H1 (cell line): Measurements from ENCODE around the gene TLE5. TPM values are rescaled to one million over a fixed set of nuclear protein-coding genes. Genes with fewer than 3 reads are reported as not detected.

ENCODE experiments used
- CTCF ChIA-PET: fragments of 300-600 bp; sonication (Branson Sonifier 250); formaldehyde crosslinking; loops from one replicate; lab custom pipeline; 2021; ENCODE audit not compliant: partially characterized antibody; lab: Charles Lee
- POLR2A ChIA-PET: fragments of 300-600 bp; sonication (Branson Sonifier 250); formaldehyde crosslinking; loops from one replicate; lab custom pipeline; 2021; ENCODE audit warnings: inconsistent platforms; ENCODE audit not compliant: partially characterized antibody; lab: Charles Lee
- DNase-seq, 2 experiments: peaks; one replicate each; pipeline versions ENCODE4 v3.0.0 to v3.0.0-alpha.2; 2010 to 2022; ENCODE audit warnings: low spot score in 2 of 2, low read depth in 1 of 2, mixed read lengths in 1 of 2
- FAIRE-seq: peaks from 2 replicates; lab custom pipeline; 2011; peaks lifted over from hg19 to GRCh38; lab: Jason Lieb, UNC
- H2AFZ ChIP-seq: 2 replicates; pipeline ENCODE4 v1.8.1; 2012; ENCODE audit warnings: low read length, inconsistent platforms
- H2AK5ac ChIP-seq: 2 replicates; pipeline ENCODE4 v1.6.1; 2013; ENCODE audit warnings: low read depth, low read length
- H2BK120ac ChIP-seq: replicated peaks from 2 replicates; pipeline ENCODE3; 2013; ENCODE audit warnings: low read depth, low read length, inconsistent platforms
- H2BK12ac ChIP-seq: 2 replicates; pipeline ENCODE4 v1.6.1; 2013; ENCODE audit warnings: low read depth, low read length
- H2BK15ac ChIP-seq: 2 replicates; pipeline ENCODE4 v1.6.1; 2013; ENCODE audit warnings: low read length
- H2BK20ac ChIP-seq: 2 replicates; pipeline ENCODE4 v1.6.1; 2013; ENCODE audit warnings: low read length
- H2BK5ac ChIP-seq: 2 replicates; pipeline ENCODE4 v1.6.1; 2013; ENCODE audit warnings: low read depth, low read length
- H3K14ac ChIP-seq: 2 replicates; pipeline ENCODE4 v1.6.1; 2013; ENCODE audit warnings: inconsistent platforms; ENCODE audit not compliant: insufficient read length
- H3K18ac ChIP-seq: 2 replicates; pipeline ENCODE4 v1.6.1; 2013; ENCODE audit warnings: low read length; ENCODE audit errors: extremely low read depth
- H3K23ac ChIP-seq: 2 replicates; pipeline ENCODE4 v1.6.1; 2013; ENCODE audit warnings: inconsistent platforms; ENCODE audit not compliant: insufficient read length
- H3K23me2 ChIP-seq: 2 replicates; pipeline ENCODE4 v1.6.1; 2013; ENCODE audit warnings: low read depth, low read length
- H3K27ac ChIP-seq: 2 replicates; pipeline ENCODE4 v1.6.1; 2011; ENCODE audit warnings: low read depth, low read length, inconsistent platforms
- H3K27me3 ChIP-seq, 4 experiments: replicated peaks in 1 of 4; 1 replicate in 1 of 4; 2 replicates in 3 of 4; pipeline versions ENCODE4 v1.6.1 to v1.8.1; 2011 to 2013; ENCODE audit warnings: low read length in 3 of 4, mild to moderate bottlenecking in 3 of 4, inconsistent platforms in 2 of 4, mixed read lengths in 2 of 4, moderate library complexity in 1 of 4; ENCODE audit not compliant: control insufficient read depth in 3 of 4, insufficient read depth in 3 of 4; ENCODE audit errors: extremely low read depth in 1 of 4
- H3K36me3 ChIP-seq, 4 experiments: 2 replicates each; pipeline versions ENCODE4 v1.6.1 to v1.8.1; 2011 to 2013; ENCODE audit warnings: mild to moderate bottlenecking in 4 of 4, low read length in 3 of 4, moderate library complexity in 2 of 4, control low read depth in 1 of 4, inconsistent platforms in 1 of 4; ENCODE audit not compliant: insufficient read depth in 4 of 4, control insufficient read depth in 2 of 4
- H3K4ac ChIP-seq: replicated peaks from 2 replicates; pipeline ENCODE3; 2013; ENCODE audit warnings: low read length, low read depth, mixed read lengths, inconsistent platforms; ENCODE audit not compliant: insufficient read length
- H3K4me1 ChIP-seq, 4 experiments: replicated peaks in 1 of 4; 1 replicate in 1 of 4; 2 replicates in 3 of 4; pipeline versions ENCODE4 v1.6.1 to v1.8.1; 2011 to 2013; ENCODE audit warnings: low read length in 3 of 4, inconsistent platforms in 2 of 4, mixed read lengths in 1 of 4; ENCODE audit not compliant: insufficient read depth in 4 of 4, control insufficient read depth in 3 of 4
- H3K4me2 ChIP-seq, 2 experiments: 2 replicates each; pipeline versions ENCODE4 v1.6.1 to v1.8.1; 2011 to 2013; ENCODE audit warnings: low read depth in 2 of 2, low read length in 2 of 2, control low read depth in 1 of 2, inconsistent platforms in 1 of 2, mild to moderate bottlenecking in 1 of 2; ENCODE audit not compliant: insufficient read depth in 1 of 2
- H3K4me3 ChIP-seq, 4 experiments: fragments of 200-600, 300-600 bp in 1 of 4; sonication (generic), shearing (Covaris generic), sonication (Bioruptor Twin) in 1 of 4; 2 replicates each; pipeline versions ENCODE4 v1.5.1 to v1.8.1; 2011 to 2016; ENCODE audit warnings: low read length in 4 of 4, low read depth in 3 of 4, control low read depth in 2 of 4, inconsistent platforms in 2 of 4, mild to moderate bottlenecking in 2 of 4, mixed read lengths in 1 of 4, moderate library complexity in 1 of 4; ENCODE audit not compliant: insufficient read depth in 2 of 4; ENCODE audit errors: extremely low read depth in 1 of 4
- H3K56ac ChIP-seq: replicated peaks from 2 replicates; pipeline ENCODE3; 2013; ENCODE audit warnings: low read depth, mild to moderate bottlenecking, mixed read lengths, low read length, inconsistent platforms; ENCODE audit not compliant: insufficient read length
- H3K79me1 ChIP-seq: 2 replicates; pipeline ENCODE4 v1.6.1; 2013; ENCODE audit warnings: low read depth, low read length, control low read depth
- H3K79me2 ChIP-seq, 2 experiments: 2 replicates each; pipeline versions ENCODE4 v1.6.1 to v1.8.1; 2012 to 2013; ENCODE audit warnings: low read length in 2 of 2, mild to moderate bottlenecking in 2 of 2, inconsistent platforms in 1 of 2; ENCODE audit not compliant: insufficient read depth in 2 of 2, control insufficient read depth in 1 of 2
- H3K9ac ChIP-seq, 4 experiments: replicated peaks in 1 of 4; 1 replicate in 1 of 4; 2 replicates in 3 of 4; pipeline versions ENCODE4 v1.6.1 to v1.8.1; 2011 to 2013; ENCODE audit warnings: low read depth in 3 of 4, low read length in 3 of 4, control low read depth in 2 of 4, mild to moderate bottlenecking in 2 of 4, moderate library complexity in 2 of 4, inconsistent platforms in 1 of 4; ENCODE audit errors: extremely low read depth in 1 of 4
- H3K9me3 ChIP-seq, 2 experiments: 2 replicates each; pipeline versions ENCODE4 v1.6.1 to v1.8.1; 2012 to 2013; ENCODE audit warnings: mild to moderate bottlenecking in 2 of 2, moderate library complexity in 2 of 2, control low read depth in 1 of 2, inconsistent platforms in 1 of 2, low read depth in 1 of 2, low read length in 1 of 2, mixed read lengths in 1 of 2; ENCODE audit not compliant: insufficient read depth in 2 of 2
- H4K20me1 ChIP-seq, 2 experiments: replicated peaks in 1 of 2; 2 replicates each; pipeline versions ENCODE3 to v1.8.1; 2011 to 2013; ENCODE audit warnings: inconsistent platforms in 2 of 2, low read length in 2 of 2, mild to moderate bottlenecking in 1 of 2; ENCODE audit not compliant: insufficient read depth in 2 of 2, control insufficient read depth in 1 of 2
- H4K5ac ChIP-seq: 2 replicates; pipeline ENCODE4 v1.6.1; 2013; ENCODE audit warnings: low read length, low read depth, mixed read lengths, inconsistent platforms; ENCODE audit not compliant: insufficient read length
- H4K8ac ChIP-seq: 2 replicates; pipeline ENCODE4 v1.8.0; 2013; ENCODE audit warnings: mild to moderate bottlenecking, moderate library complexity, low read length, inconsistent platforms; ENCODE audit not compliant: insufficient read depth; ENCODE audit errors: extremely low read depth
- H4K91ac ChIP-seq: replicated peaks from 2 replicates; pipeline ENCODE3; 2013; ENCODE audit warnings: low read length, mixed read lengths, inconsistent platforms; ENCODE audit not compliant: insufficient read length
- BACH1 ChIP-seq: IDR thresholded peaks from 2 replicates; pipeline ENCODE4 v1.6.1; 2012; ENCODE audit warnings: low read length, improper control_type of control experiment
- CTBP2 ChIP-seq: IDR thresholded peaks from 2 replicates; pipeline ENCODE4 v1.7.0; 2011; ENCODE audit warnings: borderline replicate concordance, mild to moderate bottlenecking, moderate library complexity, mixed read lengths, low read length; ENCODE audit not compliant: insufficient read depth, insufficient read length
- EGR1 ChIP-seq: IDR thresholded peaks from 2 replicates; pipeline ENCODE4 v1.6.1; 2011; ENCODE audit warnings: low read depth, low read length, borderline replicate concordance
- EP300 ChIP-seq, 2 experiments: IDR thresholded peaks; 1 replicate in 1 of 2; 2 replicates in 1 of 2; pipeline ENCODE4 v1.6.1; 2011 to 2012; ENCODE audit warnings: low read depth in 2 of 2, low read length in 2 of 2, mild to moderate bottlenecking in 2 of 2, borderline replicate concordance in 1 of 2, inconsistent platforms in 1 of 2, moderate library complexity in 1 of 2
- GABPA ChIP-seq: IDR thresholded peaks from 2 replicates; pipeline ENCODE4 v1.6.1; 2011; ENCODE audit warnings: mild to moderate bottlenecking, low read length, moderate library complexity, borderline replicate concordance; ENCODE audit not compliant: insufficient read depth
- KDM4A ChIP-seq: IDR thresholded peaks from one replicate; pipeline ENCODE4 v1.7.1; 2012; ENCODE audit warnings: low read depth, mild to moderate bottlenecking, moderate library complexity, low read length, inconsistent platforms; ENCODE audit not compliant: severe bottlenecking
- MAX ChIP-seq: IDR thresholded peaks from 2 replicates; pipeline ENCODE4 v1.6.1; 2012; ENCODE audit warnings: inconsistent platforms
- SIN3A ChIP-seq, 2 experiments: IDR thresholded peaks in 1 of 2; conservative IDR thresholded peaks in 1 of 2; 2 replicates each; pipeline ENCODE4 v1.6.1; 2011 to 2012; ENCODE audit warnings: low read length in 2 of 2, improper control_type of control experiment in 1 of 2, low read depth in 1 of 2, mild to moderate bottlenecking in 1 of 2
- WGBS, 2 experiments: shearing (Covaris generic) in 1 of 2; methylation state at CpG; one replicate each; pipeline versions ENCODE4 v1.1.6 to v1.1.7; 2013 to 2015; ENCODE audit warnings: low lambda C conversion rate in 2 of 2, mixed read lengths in 2 of 2, inconsistent platforms in 1 of 2, low coverage in 1 of 2, missing lambda C conversion rate in 1 of 2; ENCODE audit not compliant: insufficient replicate concordance in 2 of 2, insufficient coverage in 1 of 2, insufficient read length in 1 of 2; ENCODE audit errors: extremely low coverage in 1 of 2, missing lambda C conversion rate in 1 of 2; 5-methylcytosine and 5-hydroxymethylcytosine counted together
- polyA plus RNA-seq, 7 experiments: library from polyadenylated mRNA; depleted of rRNA in 3 of 7; stranded (reverse) in 5 of 7; unstranded in 2 of 7; fragments of >200 nt in 5 of 7; fragments of 200-250 nt in 2 of 7; gene quantifications; 1 replicate in 5 of 7; 2 replicates in 1 of 7; 4 replicates in 1 of 7; pipeline versions ENCODE4 v1.2.1 to v1.2.3, GENCODE V29; 2011 to 2013; ENCODE audit warnings: missing spikeins in 2 of 7, mixed read lengths in 2 of 7
- total RNA-seq: library from RNA; stranded (reverse); fragmentation: NEBNext Ultra II Directional; extraction: Animal tissue kit (Norgen Biotek cat#: 25700); gene quantifications from 2 replicates; pipeline ENCODE4 v1.2.1, GENCODE V29; 2021

Gene TLE5
- total and polyA plus RNA-seq, 2 of the 8 experiments (the other 6 are each of a cell fraction or from before 2014, with no cell fraction given) = 187 to 285 TPM

DNA sequence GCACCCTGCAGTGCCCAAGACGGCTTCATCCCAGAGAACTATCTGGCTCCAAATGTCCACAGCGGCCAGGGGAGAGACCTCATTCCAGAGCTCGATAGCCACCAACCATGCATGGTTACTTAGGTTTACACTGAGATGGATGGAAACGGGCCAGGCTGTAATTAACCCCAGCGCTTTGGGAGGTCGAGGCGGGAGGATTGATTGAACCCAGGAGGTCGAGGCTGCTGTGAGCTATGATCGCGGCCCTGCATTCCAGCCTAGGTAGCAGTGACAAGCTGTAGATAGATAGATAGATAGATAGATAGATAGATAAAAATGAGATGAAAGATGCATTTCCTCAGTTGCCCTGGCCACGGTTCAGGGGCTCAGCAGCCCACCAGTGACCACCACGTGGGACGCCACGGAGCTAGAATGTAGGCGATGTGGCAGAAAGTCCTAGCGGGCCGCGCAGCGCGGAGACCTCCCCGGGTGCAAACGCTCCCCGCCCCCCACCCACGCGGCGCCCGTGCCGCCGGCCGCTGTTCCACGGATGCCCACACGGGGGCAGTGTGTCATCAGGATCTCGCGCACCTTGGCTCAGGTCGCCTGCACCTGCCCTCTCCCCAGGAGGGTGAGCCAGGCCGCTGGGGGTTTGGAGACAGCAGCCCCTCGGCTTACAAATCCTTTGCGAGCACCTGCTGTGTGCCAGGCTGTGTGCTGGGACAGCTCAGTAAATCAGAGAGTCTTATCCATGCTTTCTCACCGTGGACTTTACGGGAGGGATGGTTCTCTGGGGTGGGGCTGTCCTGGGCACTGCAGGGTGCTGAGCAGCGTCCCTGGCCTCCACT is 13.5 kb upstream of the TLE5 start:
- Histone ChIP-seq H4K91ac (no peak overlapping the region), H4K20me1 (no peaks in the 10 kb centered on the region), H3K4ac (no peak overlapping the region), H3K23me2 (no peaks in the 10 kb centered on the region), H2BK20ac (no peak overlapping the region), H2BK15ac (peak overlapping the region; percentile 65; the same call in 1 of the 2 replicates), H3K27ac (no peak overlapping the region), H3K4me3 (peak overlapping the region in 3 of 4 experiments; percentile 15 to 48 (median 18); a peak in 4 of 8 replicates), H2AK5ac (no peak overlapping the region), H2BK12ac (0 out of 2 replicates have a peak overlapping the region, but pooled peaks have one; percentile 18), H3K18ac (no peak overlapping the region; the same call in 1 of the 2 replicates), H4K5ac (no peak overlapping the region), H3K36me3 (no peaks in the 10 kb centered on the region), H3K23ac (no peak overlapping the region), H3K9ac (no peak overlapping the region), H3K9me3 (no peaks in the 10 kb centered on the region), H3K27me3 (peaks cover 0 to 4% (median 1%) of the 10 kb centered on the region in 4 experiments; a peak in 1 of 7 replicates), H2AFZ (no peak overlapping the region), H4K8ac (peak overlapping the region; percentile 91), H3K4me1 (peaks cover 0 to 4% (median 0%) of the 10 kb centered on the region in 4 experiments; a peak in 1 of 7 replicates), H2BK120ac (no peak overlapping the region), H3K56ac (no peak overlapping the region), H3K79me1 (no peaks in the 10 kb centered on the region), H2BK5ac (no peak overlapping the region), H3K79me2 (no peaks in the 10 kb centered on the region), H3K14ac (no peak overlapping the region), H3K4me2 (peak overlapping the region; percentile 3 to 61; a peak in 3 of 4 replicates)
- no peak for FAIRE-seq
- ChIA-PET CTCF (interaction anchor here (0.6 to 18.9 kb wide), 46 partner anchors 8 to 746 kb away, joined by 3 to 339 read pairs (median 5); partner anchors contain the start of gene GNA11), POLR2A (interaction anchor here (0.6 to 2.5 kb wide), 9 partner anchors 9 to 186 kb away, joined by 3 to 9 read pairs (median 3); partner anchors contain the start of gene TLE6)
- WGBS, 2 experiments = 24% methylated on average over 41 of the region's 41 CpGs; no CpG with 5 or more reads in 1 of the 2 experiments
- DNase-seq = peak in 1 of 2 experiments; percentile 91
- TF ChIP-seq BACH1 (peak; percentile 70), CTBP2 (no peak), EGR1 (peak; percentile 91), GABPA (peak; percentile 58; the same call in 1 of the 2 replicates), SIN3A (conservative IDR thresholded peaks at IDR 0.05 in 1 of 2, IDR thresholded peaks at IDR 0.05 in 1 of 2; ENCODE audit: low read depth in 1 of 2, low read length in 2 of 2) (peak in 1 of 2 experiments; percentile 53; a peak in 1 of 4 replicates), MAX (peak; percentile 84), EP300 (IDR thresholded peaks at IDR 0.05; ENCODE audit: borderline replicate concordance in 1 of 2, low read depth in 2 of 2, low read length in 2 of 2) (peak in 1 of 2 experiments; percentile 13; a peak in 1 of 3 replicates), KDM4A (no peak)
